ENCODE data around the gene PLAGL2. TPM values are rescaled to one million over a fixed set of nuclear protein-coding genes. Genes with fewer than 3 reads are reported as not detected.

PLAGL2 gene
- total RNA-seq, 1 donor from 2014 or later = 16.5 TPM

GRCh38 chr20:32158351-32158750, 49.2 kb downstream of the PLAGL2 start:
- Mint-ChIP-seq H3K36me3 (peaks cover 25% of the 10 kb centered on the region), H3K4me1 (peaks cover 6% of the 10 kb centered on the region), H3K27ac (no peak overlapping the region), H3K27me3 (ENCODE audit: insufficient read depth, low read depth) (peaks cover 8% of the 10 kb centered on the region), H3K4me3 (no peak overlapping the region), H3K9me3 (no peaks in the 10 kb centered on the region)
- Histone ChIP-seq H3K4me1 (no peaks in the 10 kb centered on the region), H3K79me2 (ENCODE audit: low read depth) (no peaks in the 10 kb centered on the region), H2AFZ (replicated peaks) (no peak overlapping the region), H3K9ac (no peak overlapping the region), H3K36me3 (no peaks in the 10 kb centered on the region), H3K4me3 (no peak overlapping the region), H3K27me3 (no peaks in the 10 kb centered on the region), H3K9me3 (ENCODE audit: low read depth) (no peaks in the 10 kb centered on the region), H3K27ac (no peak overlapping the region), H4K20me1 (ENCODE audit: low read depth) (no peaks in the 10 kb centered on the region), H3K4me2 (no peak overlapping the region), H3F3A (ENCODE audit: low read depth) (peaks cover 12% of the 10 kb centered on the region)
- no peak for DNase-seq (ENCODE audit: low spot score)
- no peak for TF ChIP-seq EZH2 (IDR thresholded peaks at IDR 0.05)
- no peak for TF ChIP-seq CTCF (IDR thresholded peaks at IDR 0.05)
- TF ChIP-seq EZH2phosphoT487 (IDR thresholded peaks at IDR 0.05) = no peak

GRCh38 chr20:32157611-32158010, 49.9 kb downstream of the PLAGL2 start:
- no peaks in the 10 kb centered on the region for H3K79me2 ChIP-seq (ENCODE audit: low read depth)
- Mint-ChIP-seq H3K27me3 (ENCODE audit: insufficient read depth, low read depth) (peaks cover 8% of the 10 kb centered on the region), H3K9me3 (no peaks in the 10 kb centered on the region), H3K36me3 (peaks cover 26% of the 10 kb centered on the region), H3K4me3 (no peak overlapping the region), H3K27ac (no peak overlapping the region), H3K4me1 (peaks cover 6% of the 10 kb centered on the region)
- H3K27me3 ChIP-seq = no peaks in the 10 kb centered on the region
- TF ChIP-seq CTCF (IDR thresholded peaks at IDR 0.05) (no peak), EZH2 (IDR thresholded peaks at IDR 0.05) (no peak), EZH2phosphoT487 (IDR thresholded peaks at IDR 0.05) (no peak)
- no peaks in the 10 kb centered on the region for H3K9me3 ChIP-seq (ENCODE audit: low read depth)
- no peaks in the 10 kb centered on the region for H3K36me3 ChIP-seq
- no peak overlapping the region for H3K4me3 ChIP-seq
- no peaks in the 10 kb centered on the region for H4K20me1 ChIP-seq (ENCODE audit: low read depth)
- H3K4me1 ChIP-seq = no peaks in the 10 kb centered on the region
- no peak overlapping the region for H3K9ac ChIP-seq
- H3K27ac ChIP-seq = no peak overlapping the region
- no peak overlapping the region for H3K4me2 ChIP-seq
- H3F3A ChIP-seq (ENCODE audit: low read depth) = peaks cover 12% of the 10 kb centered on the region
- no peak for DNase-seq (ENCODE audit: low spot score)
- H2AFZ ChIP-seq (replicated peaks) = no peak overlapping the region

- TF ChIP-seq CTCF (IDR thresholded peaks at IDR 0.05) (peak; percentile 67), EZH2 (IDR thresholded peaks at IDR 0.05) (no peak), EZH2phosphoT487 (IDR thresholded peaks at IDR 0.05) (no peak)
- Histone ChIP-seq H3K9me3 (ENCODE audit: low read depth) (no peaks in the 10 kb centered on the region), H3K27ac (no peak overlapping the region), H3K4me2 (no peak overlapping the region), H3K36me3 (no peaks in the 10 kb centered on the region), H3F3A (ENCODE audit: low read depth) (peaks cover 12% of the 10 kb centered on the region), H3K79me2 (ENCODE audit: low read depth) (no peaks in the 10 kb centered on the region), H3K27me3 (no peaks in the 10 kb centered on the region), H4K20me1 (ENCODE audit: low read depth) (no peaks in the 10 kb centered on the region), H3K4me1 (no peaks in the 10 kb centered on the region), H2AFZ (replicated peaks) (no peak overlapping the region), H3K4me3 (no peak overlapping the region), H3K9ac (no peak overlapping the region)
- no peaks in the 10 kb centered on the region for H3K9me3 Mint-ChIP-seq
- H3K27me3 Mint-ChIP-seq (ENCODE audit: insufficient read depth, low read depth) = peaks cover 8% of the 10 kb centered on the region
- H3K4me1 Mint-ChIP-seq = peaks cover 6% of the 10 kb centered on the region
- peak; percentile 84 for DNase-seq (ENCODE audit: low spot score)
- H3K36me3 Mint-ChIP-seq = peaks cover 30% of the 10 kb centered on the region
- H3K4me3 Mint-ChIP-seq = no peak overlapping the region
- peak overlapping the region; percentile 55 for H3K27ac Mint-ChIP-seq
Measured at GRCh38 chr20:32155017-32155981, 52.2 kb downstream of the PLAGL2 start.
